Uterus (tissue), 4 donors: ENCODE data around the gene FNBP1. TPM values are rescaled to one million over a fixed set of nuclear protein-coding genes. Genes with fewer than 3 reads are reported as not detected.
"Not testable (repeated sequence)": the region's sequence is repeated elsewhere in the genome, so short reads cannot be mapped to it uniquely, and the experiment has no call there.

ENCODE experiments used
- DNase-seq, 2 donors: peaks; one replicate each; pipeline ENCODE4 v3.0.0-alpha.2; 2019 to 2020
- H3K27ac ChIP-seq, 2 donors: fragments of 200-600 bp; sonication (generic); 1 replicate in 1 of 2; 2 replicates in 1 of 2; pipeline ENCODE4 v1.5.1; 2016 to 2018
- H3K27me3 ChIP-seq, 2 donors: fragments of 200-600 bp; sonication (generic); one replicate each; pipeline ENCODE4 v1.5.1; 2018 to 2019; ENCODE audit warnings: control low read depth in 1 of 2
- H3K36me3 ChIP-seq, 2 donors: fragments of 200-600 bp; sonication (generic); one replicate each; pipeline ENCODE4 v1.5.1; 2019; ENCODE audit warnings: control low read depth in 1 of 2
- H3K4me1 ChIP-seq, 2 donors: fragments of 200-600 bp; sonication (generic); one replicate each; pipeline ENCODE4 v1.5.1; 2018 to 2019; ENCODE audit warnings: control low read depth in 1 of 2
- H3K4me3 ChIP-seq, 2 donors: fragments of 200-600 bp; sonication (generic); 1 replicate in 1 of 2; 2 replicates in 1 of 2; pipeline ENCODE4 v1.5.1; 2018 to 2019; ENCODE audit warnings: mild to moderate bottlenecking in 1 of 2
- H3K9me3 ChIP-seq, 2 donors: fragments of 200-600 bp; sonication (generic); one replicate each; pipeline ENCODE4 v1.5.1; 2019; ENCODE audit warnings: control low read depth in 1 of 2
- CTCF ChIP-seq, 4 experiments: fragments of 200-600 bp in 2 of 4; fragments of 450-650 bp in 2 of 4; sonication (generic) in 2 of 4; IDR thresholded peaks; one replicate each; pipeline ENCODE4 v1.5.1; 2016 to 2019; ENCODE audit warnings: antibody characterized with exemption in 4 of 4, mild to moderate bottlenecking in 2 of 4, moderate library complexity in 1 of 4
- POLR2A ChIP-seq, 2 donors: fragments of 450-650 bp; IDR thresholded peaks; one replicate each; pipeline ENCODE4 v1.6.1; 2016; ENCODE audit warnings: antibody characterized with exemption in 2 of 2, mild to moderate bottlenecking in 1 of 2, moderate library complexity in 1 of 2
- intact Hi-C: fragments of 100-400 bp; cut with DNase I; formaldehyde crosslinking; loops from one replicate; pipeline ENCODE4 v1.15.1; 2023; ENCODE audit warnings: low total_unique reads
- total RNA-seq, 4 donors: library from RNA; depleted of rRNA in 3 of 4; stranded (reverse); fragments of >200 nt in 3 of 4; gene quantifications; one replicate each; pipeline versions ENCODE4 v1.1.0 to v1.2.4, GENCODE V29; 2014 to 2023
- donor health status: DM: yes; HTN: yes; CAD: no.

FNBP1 gene
- total RNA-seq, 4 donors from 2014 or later: 18.5 to 102 (median 77.2) TPM

- H3K27ac ChIP-seq: peak overlapping the region in 1 of 2 donors; percentile 27
- intact Hi-C loops: no loop called here
- TF ChIP-seq CTCF (IDR thresholded peaks at IDR 0.05) (no peak), POLR2A (IDR thresholded peaks at IDR 0.05) (no peak)
- no peak for DNase-seq
- H3K4me1 ChIP-seq: peaks cover 5 to 13% of the 10 kb centered on the region in 2 donors
- H3K4me3 ChIP-seq: no peak overlapping the region
- H3K27me3 ChIP-seq: no peaks in the 10 kb centered on the region
- H3K9me3 ChIP-seq: no peaks in the 10 kb centered on the region
- no peaks in the 10 kb centered on the region for H3K36me3 ChIP-seq
Observed at GRCh38 chr9:130018265-130018664, 24.7 kb downstream of the FNBP1 start.

- peak overlapping the region; percentile 46 to 70 for H3K27ac ChIP-seq
- H3K27me3 ChIP-seq: not testable (repeated sequence)
- peaks cover 0 to 12% of the 10 kb centered on the region in 2 donors for H3K4me1 ChIP-seq
Observed at GRCh38 chr9:130017510-130017909, 25.5 kb downstream of the FNBP1 start.

GRCh38 chr9:130017076-130017475 lies 25.9 kb downstream of the FNBP1 start:
- Histone ChIP-seq H3K4me1 (peaks cover 0 to 7% of the 10 kb centered on the region in 2 donors), H3K36me3 (no peaks in the 10 kb centered on the region), H3K27ac (peak overlapping the region; percentile 46 to 70), H3K9me3 (no peaks in the 10 kb centered on the region), H3K27me3 (no peaks in the 10 kb centered on the region), H3K4me3 (no peak overlapping the region)
- no peak for TF ChIP-seq POLR2A (IDR thresholded peaks at IDR 0.05)
- no peak for TF ChIP-seq CTCF (IDR thresholded peaks at IDR 0.05)
- DNase-seq: no peak
- intact Hi-C loops: no loop called here

More at GRCh38 chr9:130017510-130017909, 25.5 kb downstream of the FNBP1 start:
- DNase-seq, H3K9me3 ChIP-seq, H3K4me3 ChIP-seq, H3K36me3 ChIP-seq, intact Hi-C loops: not testable (repeated sequence)

- intact Hi-C loops: no loop called here
- no peaks in the 10 kb centered on the region for H3K9me3 ChIP-seq
- H3K36me3 ChIP-seq: no peaks in the 10 kb centered on the region
- no peaks in the 10 kb centered on the region for H3K27me3 ChIP-seq
- H3K4me1 ChIP-seq: peaks cover 0 to under 1% of the 10 kb centered on the region in 2 donors
- H3K4me3 ChIP-seq: no peak overlapping the region
- H3K27ac ChIP-seq: peak overlapping the region in 1 of 2 donors; percentile 2
- no peak for DNase-seq
- TF ChIP-seq POLR2A (IDR thresholded peaks at IDR 0.05) (no peak), CTCF (IDR thresholded peaks at IDR 0.05) (no peak)
Observed at GRCh38 chr9:130015353-130016019, 27.5 kb downstream of the FNBP1 start.

GRCh38 chr9:130013326-130013725 lies 29.7 kb downstream of the FNBP1 start:
- Histone ChIP-seq H3K9me3 (no peaks in the 10 kb centered on the region), H3K27ac (no peak overlapping the region), H3K27me3 (no peaks in the 10 kb centered on the region), H3K4me1 (peaks cover 0 to 3% of the 10 kb centered on the region in 2 donors), H3K36me3 (no peaks in the 10 kb centered on the region), H3K4me3 (no peak overlapping the region)
- intact Hi-C loops: no loop called here
- DNase-seq: no peak
- TF ChIP-seq POLR2A (IDR thresholded peaks at IDR 0.05): no peak
- no peak for TF ChIP-seq CTCF (IDR thresholded peaks at IDR 0.05)
